Right renal cortex interstitium (tissue), 3 donors: Measurements from ENCODE around the gene SSBP2. TPM values are rescaled to one million over a fixed set of nuclear protein-coding genes. Genes with fewer than 3 reads are reported as not detected.
A peak's percentile ranks its signal among the peaks of the same experiment; 100 is the strongest.

ENCODE experiments used
- DNase-seq, 3 donors: peaks; one replicate each; pipeline ENCODE4 v3.0.0-alpha.2; 2013; ENCODE audit warnings: low read depth in 3 of 3, low spot score in 2 of 3
- polyA plus RNA-seq, 3 donors: library from polyadenylated mRNA; unstranded; fragments of 120-200 nt; gene quantifications; one replicate each; pipeline ENCODE4 v1.2.1, GENCODE V29; 2013; ENCODE audit not compliant: insufficient read length in 3 of 3

Gene SSBP2
- polyA plus RNA-seq = 100 to 1,000 TPM in 1 of 3 donors, 10 to 100 TPM in 2; 94.2 to 103 (median 99.0) TPM

DNA sequence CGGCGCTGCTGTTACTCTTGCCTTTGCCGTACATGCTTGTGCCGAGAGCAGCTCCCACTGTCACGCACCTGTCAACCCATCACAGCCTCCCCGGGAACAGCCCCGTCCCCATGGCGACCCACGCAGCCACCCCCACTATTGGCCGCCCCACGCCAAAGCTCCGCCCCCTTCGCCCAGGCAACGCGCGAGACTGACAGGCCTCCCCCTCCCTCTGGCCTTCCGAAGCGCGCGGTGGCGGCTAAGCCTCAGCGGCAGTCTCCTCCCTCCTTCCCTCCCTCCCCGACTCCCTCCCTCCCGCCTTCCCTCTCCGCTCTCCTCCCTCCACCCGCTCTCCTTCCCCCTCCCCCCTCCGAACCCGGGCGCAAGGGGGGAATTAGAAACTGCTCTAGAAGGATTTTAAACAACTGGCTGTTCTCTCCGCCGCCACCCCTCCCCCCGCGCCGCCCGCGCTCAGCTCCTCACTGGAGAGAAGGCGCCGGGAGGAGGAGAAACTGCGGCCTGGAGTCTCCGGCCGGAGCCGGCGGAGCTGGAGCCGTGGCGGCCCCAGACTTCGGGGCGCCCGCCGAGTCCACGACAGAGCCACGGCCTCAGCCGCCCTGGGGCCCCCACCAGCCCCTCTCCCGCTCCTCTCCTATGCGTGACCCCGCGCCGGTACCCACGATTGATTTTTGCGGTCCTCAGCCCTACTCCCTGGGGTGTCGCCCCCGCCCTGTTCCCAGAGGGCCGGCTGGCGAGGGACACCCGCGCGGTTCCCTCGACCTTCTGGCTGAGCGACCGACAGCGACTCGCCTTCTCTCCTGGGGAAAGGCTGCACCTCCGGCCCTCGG lies at the start of gene SSBP2:
Gene SSBP2 (minus strand): TSS at position 89 of the 827 bp plus-strand sequence. CDS start 55 bp downstream, at position 34.
- DNase-seq = peak; percentile 94 to 98 (median 98)

DNA sequence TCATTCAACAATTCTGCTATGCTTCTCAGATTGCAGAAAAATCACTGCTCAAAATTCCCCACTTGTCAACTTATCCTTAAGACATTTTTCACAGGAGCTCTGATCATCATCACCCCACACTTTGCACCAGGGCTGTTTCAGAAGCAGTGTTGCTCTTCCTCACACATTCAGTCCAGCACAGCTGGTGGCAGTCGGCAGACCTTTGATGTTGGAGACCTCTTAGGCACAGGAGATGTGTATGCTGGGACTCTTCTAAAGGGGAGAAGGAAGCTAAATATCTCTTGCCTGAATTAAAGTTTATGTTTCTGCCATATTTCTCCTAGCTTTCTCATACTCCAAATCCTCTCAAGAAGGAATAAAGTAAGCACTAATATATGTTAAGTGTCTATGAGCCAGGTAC lies 44.8 kb upstream of the SSBP2 start:
- DNase-seq = no peak

DNA sequence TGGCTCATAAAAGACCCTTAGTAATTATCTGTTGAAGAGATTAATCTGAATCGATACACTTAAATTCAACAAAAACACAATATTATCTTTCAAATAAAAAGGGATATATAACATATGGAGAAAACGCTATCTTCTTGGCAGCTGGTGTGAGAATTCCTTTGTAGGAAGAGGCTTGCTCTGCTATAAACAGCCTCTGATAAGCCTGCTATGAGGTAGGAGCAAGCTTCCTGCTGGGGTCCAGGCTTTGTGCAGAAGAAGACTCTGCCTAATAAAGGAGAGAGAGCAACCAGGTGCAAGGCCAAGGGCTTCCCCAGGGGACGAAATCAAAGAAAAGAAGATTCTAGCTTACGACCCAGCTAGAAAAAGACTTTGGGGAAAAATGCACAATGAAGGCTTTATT lies 43.3 kb upstream of the SSBP2 start:
- no peak for DNase-seq

DNA sequence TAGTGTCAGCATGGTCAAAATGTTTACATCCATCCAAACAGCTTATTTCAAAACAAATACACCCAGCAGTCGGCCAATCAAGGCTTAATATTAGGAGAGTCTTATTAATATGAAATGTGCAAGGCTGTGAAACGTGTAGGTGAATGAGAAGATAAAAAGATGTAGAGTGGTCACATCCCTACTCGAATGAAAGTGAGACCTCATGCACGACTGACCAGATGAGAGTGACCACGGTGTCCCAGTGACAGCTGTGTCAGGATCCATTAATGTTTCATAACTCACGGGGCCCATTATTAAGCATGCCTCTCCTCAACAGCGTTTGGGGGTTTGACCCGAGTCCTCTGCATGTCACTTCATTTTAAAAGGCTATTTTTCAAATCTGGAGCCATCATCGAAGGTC lies 39.4 kb upstream of the SSBP2 start:
- DNase-seq = no peak

DNA sequence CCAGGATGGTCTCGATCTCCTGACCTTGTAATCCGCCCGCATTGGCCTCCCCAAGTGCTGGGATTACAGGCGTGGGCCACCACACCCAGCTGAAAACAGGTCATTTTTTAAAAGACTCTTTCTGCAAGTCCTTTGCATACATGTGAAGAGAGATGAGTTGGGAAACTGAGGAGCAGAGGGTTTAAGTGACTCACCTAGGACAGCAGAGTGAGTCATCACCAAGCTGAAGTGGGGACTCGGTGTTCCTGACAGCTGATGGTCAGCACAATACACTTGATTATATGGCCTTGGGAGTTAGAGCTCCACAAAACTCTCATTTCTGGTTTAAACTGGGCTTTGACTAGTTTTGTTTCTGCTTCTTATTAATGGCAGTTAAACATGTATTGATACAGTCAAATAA lies 38.1 kb upstream of the SSBP2 start:
- DNase-seq = no peak

DNA sequence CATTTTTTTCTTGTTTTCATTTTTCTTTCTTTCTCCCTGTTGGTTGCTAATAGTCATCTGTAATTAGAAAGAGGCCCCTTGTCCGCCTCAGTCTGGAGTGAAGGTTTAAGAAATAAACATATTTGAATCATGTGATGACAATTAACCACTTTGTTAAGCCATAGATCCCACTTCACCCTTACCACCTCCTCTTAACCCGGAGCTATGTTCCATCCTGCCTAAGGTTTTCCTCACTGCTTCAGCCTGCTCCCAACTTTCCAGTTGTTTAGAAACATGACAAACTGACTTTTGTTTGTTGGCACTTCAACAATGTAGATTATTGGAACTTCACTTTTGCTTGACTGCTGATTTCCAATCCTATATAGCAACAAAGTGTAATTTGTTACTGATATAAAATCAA lies 37.4 kb upstream of the SSBP2 start:
- DNase-seq = no peak

DNA sequence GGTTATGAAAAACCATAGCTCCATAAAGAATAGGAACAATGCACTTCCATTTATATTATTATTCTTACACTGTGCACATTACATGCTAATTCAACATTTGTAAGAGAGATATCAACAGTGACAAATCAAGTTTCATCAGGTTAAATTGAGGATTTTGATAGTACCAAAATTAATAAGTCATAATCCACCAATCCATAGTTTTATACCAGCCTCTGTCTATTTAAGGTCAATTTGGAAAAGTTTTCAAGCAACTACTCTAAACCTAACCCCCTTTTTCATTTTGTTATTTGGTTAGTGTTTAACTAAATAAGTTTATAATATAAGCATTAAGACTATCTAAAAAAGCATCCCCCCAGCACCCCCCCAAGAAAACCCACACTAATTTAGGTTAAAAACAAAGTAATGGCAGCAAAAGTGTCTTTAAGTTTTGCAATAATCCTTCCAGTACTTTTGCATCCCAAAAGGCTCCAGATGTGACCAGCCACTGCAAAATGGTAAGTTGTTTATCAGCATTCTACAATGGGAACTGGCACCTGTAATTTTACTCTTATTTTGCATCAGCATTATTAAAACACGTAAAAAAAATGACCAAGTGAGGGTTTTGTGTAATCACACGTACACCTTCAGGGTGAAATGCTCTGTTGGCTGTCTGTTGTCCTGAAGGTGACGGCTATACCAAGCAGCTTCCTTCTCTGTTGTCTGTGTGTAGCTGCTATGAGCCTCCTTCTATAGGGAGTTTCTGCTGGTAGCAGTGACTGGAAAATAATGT lies 36.8 kb upstream of the SSBP2 start:
- DNase-seq = peak; percentile 85 to 91 (median 89)

DNA sequence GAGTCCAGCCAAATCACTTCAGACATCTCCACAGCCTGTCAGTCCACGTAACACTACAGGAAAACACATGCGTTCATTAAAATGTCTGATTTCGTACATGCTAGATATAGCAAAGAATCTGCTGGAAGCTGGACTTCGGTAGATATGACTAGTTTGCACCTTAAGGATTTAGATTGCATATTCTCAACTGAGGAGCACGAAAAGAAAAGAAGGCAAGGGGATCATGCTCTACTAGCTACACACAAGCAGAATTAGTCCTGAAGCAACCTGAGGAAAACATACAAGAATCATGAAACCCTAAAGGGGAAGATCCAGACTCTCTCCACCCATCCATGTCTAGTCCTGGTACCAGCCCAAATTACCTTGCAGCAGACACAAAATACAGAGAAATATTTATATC lies 36.1 kb upstream of the SSBP2 start:
- DNase-seq = no peak

DNA sequence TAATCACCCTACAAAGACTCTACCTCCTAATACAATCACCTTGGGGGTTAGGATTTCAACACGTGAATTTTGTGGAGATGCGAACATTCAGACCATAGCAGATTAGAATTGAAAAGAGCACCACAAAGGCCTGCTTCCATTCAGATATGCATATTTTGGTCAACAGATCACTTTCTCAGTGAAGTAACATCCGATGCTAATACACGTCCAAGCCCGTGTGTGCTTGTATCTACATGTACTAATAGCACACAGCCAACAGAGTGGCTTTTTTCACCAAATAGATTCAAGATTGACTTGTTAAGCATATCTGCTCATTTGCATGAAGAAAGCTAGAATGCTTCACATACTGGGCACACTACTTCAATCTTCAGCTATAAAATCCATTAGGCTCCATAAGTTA lies 35.6 kb upstream of the SSBP2 start:
- no peak for DNase-seq

DNA sequence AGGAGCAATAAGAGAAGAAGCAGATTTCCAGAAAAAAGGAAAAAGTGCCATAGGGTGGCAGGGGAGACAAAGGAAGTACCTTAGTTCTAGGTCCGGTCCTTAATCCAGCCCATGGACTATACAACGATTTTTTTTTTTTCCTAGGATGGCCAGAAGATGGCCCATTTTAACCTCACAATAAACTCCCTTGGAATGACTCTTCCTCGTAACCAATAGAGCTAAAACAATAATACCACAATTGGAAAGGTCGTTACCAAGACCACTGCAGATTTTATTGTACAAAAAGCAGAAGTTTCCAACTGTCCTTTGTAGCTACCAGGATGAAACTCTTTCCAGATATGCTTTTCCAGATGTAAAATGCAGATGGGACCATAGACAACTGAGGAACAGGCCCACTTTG lies 34.4 kb upstream of the SSBP2 start:
- DNase-seq = no peak

DNA sequence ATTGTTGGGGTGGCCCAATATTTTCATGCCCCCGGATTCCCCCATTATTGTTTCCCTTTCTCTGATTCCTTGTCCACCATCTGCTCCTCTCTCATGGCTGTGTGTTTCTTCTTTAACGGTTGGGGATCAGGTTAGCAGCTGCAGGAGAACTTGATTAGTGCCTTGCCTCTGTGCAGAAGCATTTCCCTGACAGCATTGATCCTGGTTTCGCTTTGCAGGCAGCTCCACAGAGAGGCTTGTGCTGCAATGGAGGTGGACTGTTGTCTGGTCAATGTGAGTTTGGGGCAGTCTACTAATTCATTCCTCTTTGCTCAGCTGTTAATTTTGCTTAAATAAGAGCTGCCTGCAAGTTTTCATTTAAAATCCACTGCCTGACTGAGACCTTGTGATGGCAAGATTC lies 32.5 kb upstream of the SSBP2 start:
- no peak for DNase-seq

DNA sequence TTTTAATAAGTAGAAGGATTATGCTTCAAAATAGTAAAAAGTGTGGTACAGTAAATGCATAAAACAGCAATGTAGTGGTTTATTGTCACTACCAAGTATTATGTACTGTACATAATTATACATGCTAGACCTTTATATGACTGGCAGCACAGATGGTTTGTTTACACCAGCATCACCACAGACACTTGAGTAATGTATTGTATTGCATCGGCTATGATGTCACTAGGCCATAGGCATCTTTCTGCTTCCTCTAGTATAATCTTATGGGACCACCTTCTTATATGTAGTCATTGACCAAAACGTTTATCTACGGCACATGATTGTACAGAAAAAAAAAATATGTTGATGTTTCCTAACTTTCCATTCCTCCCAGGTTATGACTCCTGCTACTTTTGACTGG lies 31.9 kb upstream of the SSBP2 start:
- no peak for DNase-seq

DNA sequence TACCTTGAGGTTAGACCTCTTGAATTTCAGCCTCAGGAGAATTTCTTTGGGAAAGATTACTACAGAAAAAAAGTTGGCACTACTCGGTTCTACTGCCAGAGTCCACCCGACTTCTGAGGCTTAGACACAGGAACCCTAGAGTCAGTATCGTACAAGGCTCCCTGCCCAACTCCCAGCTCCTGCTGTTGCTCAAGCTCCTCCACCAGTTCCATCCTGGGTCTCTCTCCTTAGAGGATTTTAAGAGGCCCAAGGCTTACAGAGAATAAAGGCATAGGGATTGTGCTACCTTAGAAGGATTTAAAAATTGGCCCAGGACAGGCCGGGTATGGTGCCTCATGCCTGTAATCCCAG lies 29.0 kb upstream of the SSBP2 start:
- DNase-seq = no peak

DNA sequence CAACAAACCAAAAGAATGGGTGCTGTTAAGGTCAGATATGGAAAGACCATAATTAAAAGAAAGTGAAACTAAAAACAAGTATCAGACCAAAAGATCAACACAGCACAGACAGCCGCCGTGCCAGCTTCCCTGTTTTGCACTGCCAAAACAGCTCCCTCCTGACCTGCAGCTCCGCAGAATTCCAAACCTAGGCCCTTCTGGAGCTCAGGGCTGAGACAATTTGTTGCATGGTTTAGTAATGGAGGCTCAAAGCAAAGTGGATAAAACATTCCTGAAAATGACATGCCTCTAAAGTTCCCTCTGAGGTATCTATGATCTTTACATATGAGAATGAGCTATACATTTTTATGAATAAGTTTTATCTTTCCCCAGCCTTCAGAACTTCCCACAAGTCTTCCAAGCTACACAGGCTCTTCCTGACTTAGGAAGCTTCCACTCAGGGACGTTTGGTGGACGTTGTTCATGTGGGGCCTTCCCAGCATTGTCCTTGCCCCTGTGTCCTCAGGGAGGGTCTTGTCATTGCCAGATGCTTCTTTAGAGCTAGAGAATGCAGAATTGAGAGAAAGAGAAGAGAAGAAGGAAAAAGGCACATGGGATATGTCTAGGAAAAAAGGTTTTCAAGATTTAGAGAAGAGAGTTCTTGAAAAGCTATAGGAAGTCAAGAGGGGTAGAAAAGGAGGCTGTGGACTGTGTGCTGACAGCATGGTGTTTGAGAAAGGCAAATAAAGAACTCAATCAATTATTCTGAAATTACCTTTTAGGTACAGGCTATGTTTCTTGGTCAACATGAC lies 28.4 kb upstream of the SSBP2 start:
- DNase-seq = no peak

DNA sequence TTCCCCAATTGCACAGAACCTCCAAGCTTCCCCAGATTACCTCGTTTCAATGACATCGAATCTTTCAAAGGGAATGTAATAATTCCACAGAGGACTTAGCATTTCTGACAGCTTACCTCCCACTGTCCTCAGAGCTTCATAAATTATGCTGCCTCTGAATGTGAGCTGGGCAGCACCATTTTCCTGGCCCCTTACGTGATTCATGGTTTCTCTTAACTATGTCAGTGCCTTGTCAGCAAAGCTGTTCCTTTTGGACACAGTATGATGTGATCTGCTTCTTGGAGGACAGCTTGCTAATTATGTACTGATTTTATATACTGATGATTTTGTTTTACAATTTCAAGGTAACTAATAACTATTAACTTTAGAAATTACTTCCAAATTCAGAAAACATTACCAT lies 27.7 kb upstream of the SSBP2 start:
- peak in 1 of 3 donors; percentile 46 for DNase-seq

DNA sequence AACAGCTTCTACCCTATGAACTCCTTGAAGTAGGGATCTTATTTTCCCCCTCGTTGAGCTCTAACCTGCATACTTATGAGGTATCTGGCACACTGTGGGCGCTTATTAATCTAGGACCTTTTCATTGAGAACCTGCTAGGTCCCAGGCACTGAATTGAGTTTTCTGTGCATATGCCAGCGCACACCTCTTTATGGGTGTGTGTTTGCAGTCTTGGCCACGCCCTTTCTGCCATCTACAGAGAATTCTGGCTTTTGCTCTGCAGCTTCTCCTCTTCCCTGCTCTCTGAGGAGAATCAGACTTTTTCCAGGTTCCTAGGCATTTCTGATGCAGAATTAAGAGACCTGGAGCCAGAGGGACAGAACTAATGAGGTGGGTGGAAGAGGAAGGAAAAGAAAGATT lies 25.4 kb upstream of the SSBP2 start:
- no peak for DNase-seq

DNA sequence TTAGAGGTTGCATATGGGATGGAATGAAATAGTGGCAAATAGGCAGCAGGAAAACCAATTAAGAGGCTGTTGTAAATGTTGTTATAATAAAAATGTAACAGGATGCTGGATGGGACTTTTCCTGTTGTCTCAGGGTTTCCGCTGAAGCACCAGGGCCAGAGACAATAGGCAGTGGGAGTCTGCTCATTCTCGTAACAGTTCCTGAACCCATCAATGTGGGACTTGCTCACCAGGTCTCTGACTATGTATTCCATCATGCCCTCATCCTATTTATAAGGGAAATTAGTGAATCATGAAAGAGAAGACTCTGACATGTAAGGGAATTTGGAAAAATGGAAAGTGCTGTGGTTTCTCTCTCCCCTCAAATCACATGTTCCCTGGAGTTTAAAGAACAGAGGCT lies 23.5 kb upstream of the SSBP2 start:
- no peak for DNase-seq

DNA sequence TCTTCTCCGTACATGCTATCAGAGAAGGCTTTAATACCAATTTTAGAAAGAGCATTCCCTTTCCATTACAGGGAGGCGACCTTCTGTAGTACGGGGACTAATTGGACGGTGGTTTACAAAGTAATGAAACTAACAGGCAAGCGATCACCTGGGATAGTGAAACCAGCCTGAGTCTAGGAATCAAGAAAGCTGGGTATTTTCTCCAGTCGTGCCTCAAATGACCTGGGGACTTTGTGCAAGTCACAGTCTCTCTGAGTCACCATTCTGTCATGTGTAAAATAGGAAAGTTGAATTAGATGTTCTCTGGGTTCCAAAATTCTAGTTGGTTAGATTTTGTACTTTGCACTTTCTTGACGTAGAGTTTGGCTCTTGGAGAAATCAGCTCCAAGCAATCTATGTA lies 22.7 kb upstream of the SSBP2 start:
- DNase-seq = no peak

DNA sequence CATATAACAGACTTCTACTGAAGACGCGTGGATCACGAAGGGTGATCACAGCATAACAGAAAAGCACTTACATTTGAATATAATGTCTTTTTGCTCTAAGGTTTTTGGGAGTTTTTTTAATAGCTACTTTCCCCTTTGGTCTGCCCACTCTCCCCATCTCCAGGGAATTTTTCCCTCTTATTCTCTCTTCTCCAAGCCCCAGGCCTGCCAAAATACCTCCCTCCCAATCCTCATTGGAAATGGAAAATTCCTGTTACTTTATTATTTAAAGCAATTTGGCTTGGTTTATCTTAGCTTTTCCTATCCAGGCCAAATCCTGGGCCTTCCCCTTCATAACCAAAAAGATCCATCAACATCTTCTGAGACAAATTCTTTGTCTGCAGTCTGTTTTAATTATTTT lies 22.3 kb upstream of the SSBP2 start:
- DNase-seq = no peak

DNA sequence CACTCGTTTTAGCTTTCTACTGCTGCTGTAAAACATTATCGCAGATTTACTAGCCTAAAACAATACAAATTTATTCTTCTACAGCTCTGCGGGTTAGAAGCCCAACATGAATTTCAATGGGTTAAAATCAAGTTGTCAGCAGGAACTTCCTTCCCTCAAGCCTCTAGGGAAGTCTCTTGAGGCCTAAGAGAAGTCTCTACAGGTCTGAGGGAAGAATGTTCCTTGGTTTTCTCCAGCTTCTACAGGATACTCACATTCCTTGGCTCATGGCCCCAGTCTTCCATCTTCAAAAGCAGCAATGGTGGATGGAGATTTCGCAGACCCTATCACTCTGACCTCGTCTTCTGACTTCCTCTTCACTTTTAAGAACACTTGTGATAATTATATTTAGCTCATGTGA lies 21.6 kb upstream of the SSBP2 start:
- no peak for DNase-seq

DNA sequence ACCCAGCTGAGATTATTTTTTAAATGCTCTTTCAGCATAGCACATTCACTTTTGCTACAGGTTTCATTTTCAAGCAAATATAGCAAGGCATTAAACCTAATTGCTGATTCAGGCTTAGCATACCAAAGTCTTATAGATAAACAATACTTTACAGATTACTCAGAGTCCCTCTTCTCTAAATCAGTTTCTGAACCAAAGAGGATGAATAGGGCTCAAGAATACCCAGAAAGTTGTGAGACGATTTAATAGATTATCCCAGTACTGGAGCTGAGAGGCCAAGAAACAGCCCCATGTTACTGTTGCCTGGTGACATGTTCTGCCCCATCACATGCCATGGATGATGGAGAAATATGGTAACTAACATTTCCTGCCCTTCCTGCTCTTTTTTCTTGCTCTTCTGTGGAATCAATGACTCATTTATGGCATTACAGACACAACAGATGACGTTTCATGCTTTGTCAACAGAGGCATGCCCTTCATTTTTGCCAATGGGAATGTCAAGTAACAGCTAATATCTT lies 18.1 kb upstream of the SSBP2 start:
- no peak for DNase-seq
